Frontal cortex (tissue), 4 donors: ENCODE data around the gene UXS1. TPM values are rescaled to one million over a fixed set of nuclear protein-coding genes. Genes with fewer than 3 reads are reported as not detected.
A peak's percentile ranks its signal among the peaks of the same experiment; 100 is the strongest.

Experiments
- DNase-seq, 2 donors: peaks; one replicate each; pipeline ENCODE4 v3.0.0; 2012; ENCODE audit warnings: low spot score in 2 of 2
- FAIRE-seq: peaks from 2 replicates; lab custom pipeline; 2012; peaks lifted over from hg19 to GRCh38; lab: Jason Lieb, UNC
- total RNA-seq: library from RNA; depleted of rRNA; stranded (reverse); fragments of >200 nt; gene quantifications from one replicate; pipeline ENCODE4 v1.2.3, GENCODE V29; 2014
- donor health status: control.
- donor health status: control.
- donor health status: control.

UXS1 gene
- total RNA-seq, 1 donor from 2014 or later = 70.1 TPM

DNA sequence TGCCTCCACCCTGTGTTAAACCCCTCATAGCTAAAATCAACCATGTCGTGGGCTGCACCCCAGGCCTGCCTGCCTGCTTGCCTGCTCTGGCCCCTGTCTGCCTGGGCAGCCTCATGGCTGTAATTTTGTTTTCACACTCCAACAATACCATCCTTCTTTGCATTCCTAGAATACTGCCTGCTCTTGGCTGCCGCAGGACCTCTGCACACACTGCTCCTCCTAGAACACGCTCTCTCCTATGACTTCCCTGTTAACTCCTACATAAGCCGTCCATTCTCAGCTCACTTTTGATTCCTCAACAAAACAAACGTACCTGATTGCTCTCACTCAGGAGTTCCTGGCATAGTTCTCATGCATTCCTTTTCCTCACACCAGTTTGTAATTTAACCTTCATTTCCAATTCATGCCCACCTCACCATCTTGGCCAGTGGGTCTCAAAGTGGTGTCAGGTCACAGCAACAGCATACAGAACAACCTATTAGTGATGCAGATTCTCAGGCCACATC, 2.5 kb downstream of the UXS1 start:
- no peak for DNase-seq
- no peak for FAIRE-seq

DNA sequence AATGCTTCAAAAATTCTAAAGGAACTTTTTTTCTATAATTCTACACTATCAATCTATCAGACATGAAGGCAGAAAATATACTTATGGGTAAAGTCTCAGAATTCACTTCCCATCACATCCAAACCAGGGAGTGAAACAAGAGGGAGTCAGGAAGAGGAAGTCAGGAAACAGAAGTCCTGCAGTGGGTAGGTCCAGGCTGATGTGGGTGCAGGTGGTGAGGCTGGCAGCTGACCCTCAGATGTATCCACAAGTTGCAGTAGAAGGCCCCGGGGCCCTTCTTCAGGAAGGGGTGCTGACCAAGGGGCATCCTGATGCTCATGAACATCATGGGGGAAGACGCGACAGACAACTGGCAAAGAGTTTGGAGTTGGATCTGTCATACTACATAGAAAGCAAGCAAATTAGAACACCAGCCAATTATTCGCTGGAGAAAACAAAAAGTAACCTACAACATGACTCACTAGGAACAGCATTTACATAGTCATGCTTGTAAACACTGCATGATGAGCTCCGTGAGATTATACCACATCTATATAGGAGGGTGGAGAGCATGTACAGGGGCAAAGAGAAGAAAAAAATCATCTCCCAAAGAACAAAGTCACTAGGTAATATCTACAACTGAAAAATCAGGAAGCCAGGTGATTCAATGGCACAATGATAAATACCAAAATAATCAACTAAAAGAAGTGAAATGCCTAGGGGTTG, 4.2 kb downstream of the UXS1 start:
- no peak for DNase-seq

GRCh38 chr2:106189325-106189724, 4.8 kb downstream of the UXS1 start:
- FAIRE-seq (no peak), DNase-seq (no peak)

More for the DNA sequence above, 4.2 kb downstream of the UXS1 start:
- no peak for FAIRE-seq

- FAIRE-seq (no peak), DNase-seq (no peak)
Measured at GRCh38 chr2:106187273-106187891, 6.7 kb downstream of the UXS1 start.

GRCh38 chr2:106185475-106186184, 8.5 kb downstream of the UXS1 start:
- DNase-seq (no peak), FAIRE-seq (no peak)

GRCh38 chr2:106184857-106185256, 9.2 kb downstream of the UXS1 start:
- DNase-seq = no peak
- no peak for FAIRE-seq

GRCh38 chr2:106184394-106184793, 9.7 kb downstream of the UXS1 start:
- DNase-seq = no peak
- FAIRE-seq = no peak

GRCh38 chr2:106183101-106183696, 10.9 kb downstream of the UXS1 start:
- peak in 1 of 2 donors; percentile 30 for DNase-seq
- no peak for FAIRE-seq

- no peak for DNase-seq
- no peak for FAIRE-seq
Measured at GRCh38 chr2:106181064-106181463, 13.0 kb downstream of the UXS1 start.

- FAIRE-seq = no peak
- DNase-seq = no peak
Measured at GRCh38 chr2:106180602-106181001, 13.5 kb downstream of the UXS1 start.

- DNase-seq = no peak
- no peak for FAIRE-seq
Measured at GRCh38 chr2:106178716-106179115, 15.4 kb downstream of the UXS1 start.

GRCh38 chr2:106177581-106177980, 16.5 kb downstream of the UXS1 start:
- DNase-seq = no peak
- FAIRE-seq = no peak

GRCh38 chr2:106176446-106177099, 17.5 kb downstream of the UXS1 start:
- no peak for DNase-seq
- FAIRE-seq = no peak

GRCh38 chr2:106175086-106175850, 18.8 kb downstream of the UXS1 start:
- DNase-seq = no peak
- no peak for FAIRE-seq

- no peak for FAIRE-seq
- no peak for DNase-seq
Measured at GRCh38 chr2:106174056-106174455, 20.0 kb downstream of the UXS1 start.

DNA sequence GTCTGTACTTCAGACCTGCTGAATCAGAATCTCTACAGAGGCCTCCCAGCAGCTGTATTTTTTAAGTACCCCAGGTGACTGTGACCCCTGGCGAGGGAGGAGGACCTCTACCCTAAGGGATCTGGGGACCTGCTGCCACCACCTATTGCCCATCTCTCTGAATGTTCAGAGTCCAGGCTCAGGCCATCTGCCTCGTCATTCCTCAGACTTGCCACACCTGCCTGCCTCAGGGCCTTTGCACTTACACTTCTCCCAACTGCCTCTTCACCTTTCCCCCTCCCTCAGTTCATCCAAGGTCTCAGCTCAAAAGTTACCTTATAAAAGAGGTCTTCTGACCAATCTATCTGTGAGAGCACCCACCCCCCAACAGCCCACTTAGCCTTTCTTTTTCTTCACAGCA, 21.5 kb downstream of the UXS1 start:
- no peak for FAIRE-seq
- no peak for DNase-seq

DNA sequence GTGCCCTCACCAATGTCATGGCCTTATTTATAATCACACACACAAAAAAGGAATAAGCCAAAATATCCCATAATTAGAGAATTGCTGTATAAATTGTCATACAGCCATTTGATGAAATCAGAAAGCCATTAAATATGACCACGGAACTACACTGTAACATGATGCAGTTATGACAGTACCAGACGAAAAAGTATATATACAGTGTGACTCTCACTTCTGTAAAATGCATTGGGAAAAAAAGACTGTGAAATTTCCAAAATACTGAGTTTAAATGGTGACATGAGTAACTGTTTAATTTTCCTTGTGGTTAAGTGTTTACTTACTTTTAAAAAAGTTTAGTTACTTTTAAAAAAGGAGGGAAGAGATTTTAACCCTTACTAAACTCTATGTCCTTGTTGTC, 25.4 kb downstream of the UXS1 start:
- DNase-seq (no peak), FAIRE-seq (no peak)

DNA sequence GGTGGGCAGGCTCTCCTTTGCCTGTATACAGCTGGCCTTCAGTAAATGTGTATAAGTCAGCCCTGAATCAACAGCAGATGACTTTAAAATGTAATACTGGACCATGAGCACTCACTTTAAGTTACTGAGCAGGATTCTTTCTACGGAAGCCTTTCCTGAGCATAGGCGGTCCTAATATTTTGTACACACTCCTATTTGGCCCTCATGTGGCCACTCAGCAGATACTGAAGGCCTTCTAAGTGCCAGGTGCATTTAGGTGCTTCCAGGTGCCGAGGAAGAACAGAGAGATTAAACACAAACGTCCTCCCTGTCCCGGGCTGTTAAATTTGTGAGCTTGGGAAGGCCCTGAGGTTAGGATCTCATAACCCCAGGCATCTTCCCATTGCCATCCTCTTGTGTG, 27.0 kb downstream of the UXS1 start:
- FAIRE-seq (no peak), DNase-seq (no peak)

DNA sequence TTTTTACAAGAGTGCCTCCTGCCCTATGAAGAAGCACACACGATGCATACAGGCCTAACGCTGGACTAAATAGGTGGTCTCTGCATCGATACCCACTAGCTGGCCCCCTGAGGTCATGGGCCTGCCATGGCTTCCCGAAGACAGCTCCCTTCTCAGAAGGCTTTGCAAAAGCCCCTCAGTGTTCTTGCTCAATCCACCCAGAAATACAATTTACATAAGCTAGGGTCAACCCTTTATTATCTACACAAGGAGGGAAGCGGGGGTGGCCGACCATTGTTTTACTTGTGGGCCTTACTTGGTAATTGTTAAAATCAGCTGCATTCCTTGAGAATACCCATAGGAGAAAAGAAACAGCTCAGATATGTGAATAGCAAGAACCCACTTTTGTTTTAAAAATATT, 28.5 kb downstream of the UXS1 start:
- DNase-seq (no peak), FAIRE-seq (no peak)
